Breast epithelium (tissue), 3 donors: ENCODE measurements around the gene HSPB7.

Experiments used
- POLR2A ChIP-seq: fragments of 450-650 bp; IDR thresholded peaks from one replicate; pipeline ENCODE4 v1.6.1; 2016; ENCODE audit warnings: antibody characterized with exemption, mild to moderate bottlenecking, moderate library complexity
- TF ChIP-seq, protein P1 (sequence below), 3 donors: fragments of 450-650 bp; IDR thresholded peaks; one replicate each; pipeline ENCODE4 v1.5.1; 2016 to 2017; ENCODE audit warnings: antibody characterized with exemption in 3 of 3, mild to moderate bottlenecking in 3 of 3, moderate library complexity in 3 of 3

DNA sequence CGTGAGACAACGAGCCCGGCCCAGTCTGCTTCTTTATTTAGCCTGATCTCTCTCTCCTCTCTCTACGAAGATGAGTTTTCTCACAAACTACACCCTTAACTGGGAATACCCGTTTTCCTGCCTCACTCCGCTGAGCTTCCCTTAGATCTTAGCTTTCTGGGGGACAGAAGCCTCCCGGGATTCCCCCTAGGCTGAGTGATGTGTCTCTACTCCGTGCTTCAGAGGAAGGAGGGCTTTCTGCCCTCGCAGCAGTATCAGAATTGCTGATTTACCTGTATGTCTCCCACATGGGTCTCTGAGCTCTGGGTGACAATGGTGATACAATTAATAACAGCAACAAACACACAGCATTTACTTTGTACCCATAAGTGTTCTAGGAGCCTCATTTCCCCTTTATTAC, 43.0 kb downstream of the HSPB7 start:
- TF ChIP-seq POLR2A, result no peak
- TF ChIP-seq, protein P1, sequence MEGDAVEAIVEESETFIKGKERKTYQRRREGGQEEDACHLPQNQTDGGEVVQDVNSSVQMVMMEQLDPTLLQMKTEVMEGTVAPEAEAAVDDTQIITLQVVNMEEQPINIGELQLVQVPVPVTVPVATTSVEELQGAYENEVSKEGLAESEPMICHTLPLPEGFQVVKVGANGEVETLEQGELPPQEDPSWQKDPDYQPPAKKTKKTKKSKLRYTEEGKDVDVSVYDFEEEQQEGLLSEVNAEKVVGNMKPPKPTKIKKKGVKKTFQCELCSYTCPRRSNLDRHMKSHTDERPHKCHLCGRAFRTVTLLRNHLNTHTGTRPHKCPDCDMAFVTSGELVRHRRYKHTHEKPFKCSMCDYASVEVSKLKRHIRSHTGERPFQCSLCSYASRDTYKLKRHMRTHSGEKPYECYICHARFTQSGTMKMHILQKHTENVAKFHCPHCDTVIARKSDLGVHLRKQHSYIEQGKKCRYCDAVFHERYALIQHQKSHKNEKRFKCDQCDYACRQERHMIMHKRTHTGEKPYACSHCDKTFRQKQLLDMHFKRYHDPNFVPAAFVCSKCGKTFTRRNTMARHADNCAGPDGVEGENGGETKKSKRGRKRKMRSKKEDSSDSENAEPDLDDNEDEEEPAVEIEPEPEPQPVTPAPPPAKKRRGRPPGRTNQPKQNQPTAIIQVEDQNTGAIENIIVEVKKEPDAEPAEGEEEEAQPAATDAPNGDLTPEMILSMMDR (IDR thresholded peaks at IDR 0.05), result no peak
